Suprapubic skin (tissue), 4 donors: ENCODE results near the gene AGFG2. TPM values are rescaled to one million over a fixed set of nuclear protein-coding genes. Genes with fewer than 3 reads are reported as not detected.

ENCODE experiments used
- DNase-seq, 2 donors: peaks; one replicate each; pipeline ENCODE4 v3.0.0-alpha.2; 2019; ENCODE audit warnings: low spot score in 2 of 2
- H3K27ac ChIP-seq: fragments of 200-600 bp; sonication (generic); one replicate; pipeline ENCODE4 v1.5.1; 2019
- H3K27me3 ChIP-seq: fragments of 200-600 bp; sonication (generic); one replicate; pipeline ENCODE4 v1.5.1; 2019
- H3K36me3 ChIP-seq: fragments of 200-600 bp; sonication (generic); one replicate; pipeline ENCODE4 v1.5.1; 2019
- H3K4me1 ChIP-seq: fragments of 200-600 bp; sonication (generic); one replicate; pipeline ENCODE4 v1.5.1; 2019
- H3K4me3 ChIP-seq: fragments of 200-600 bp; sonication (generic); one replicate; pipeline ENCODE4 v1.5.1; 2019; ENCODE audit warnings: mild to moderate bottlenecking
- H3K9me3 ChIP-seq: fragments of 200-600 bp; sonication (generic); one replicate; pipeline ENCODE4 v1.5.1; 2019
- CTCF ChIP-seq, 2 donors: fragments of 200-600 bp in 1 of 2; fragments of 450-650 bp in 1 of 2; sonication (generic) in 1 of 2; IDR thresholded peaks; one replicate each; pipeline ENCODE4 v1.5.1; 2016 to 2019; ENCODE audit warnings: antibody characterized with exemption in 2 of 2, mild to moderate bottlenecking in 1 of 2, moderate library complexity in 1 of 2
- EP300 ChIP-seq: sonication (generic); formaldehyde crosslinking; IDR thresholded peaks from one replicate; pipeline ENCODE4 v1.6.1; 2017; ENCODE audit warnings: antibody characterized with exemption
- POLR2A ChIP-seq, 2 donors: fragments of 450-650 bp; IDR thresholded peaks; one replicate each; pipeline ENCODE4 v1.6.1; 2017; ENCODE audit warnings: antibody characterized with exemption in 2 of 2, mild to moderate bottlenecking in 2 of 2, moderate library complexity in 2 of 2
- POLR2AphosphoS5 ChIP-seq, 3 donors: sonication (generic); formaldehyde crosslinking; IDR thresholded peaks; one replicate each; pipeline ENCODE4 v1.6.1; 2017; ENCODE audit warnings: antibody characterized with exemption in 3 of 3
- WGBS: methylation state at CpG from one replicate; pipeline ENCODE4 v1.1.5; 2018; 5-methylcytosine and 5-hydroxymethylcytosine counted together
- total RNA-seq, 4 donors: library from RNA; depleted of rRNA; stranded (reverse); fragments of >200 nt; gene quantifications; one replicate each; pipeline ENCODE4 v1.1.0, GENCODE V29; 2016

AGFG2 gene
- total RNA-seq, 4 donors from 2014 or later = 46.6 to 63.4 (median 52.9) TPM

GRCh38 chr7:100575206-100575631, 36.2 kb downstream of the AGFG2 start:
- 82% methylated on average over 14 of the region's 14 CpGs for WGBS
- TF ChIP-seq POLR2AphosphoS5 (IDR thresholded peaks at IDR 0.05) (no peak), CTCF (IDR thresholded peaks at IDR 0.05) (no peak), POLR2A (IDR thresholded peaks at IDR 0.05) (no peak), EP300 (no peak)
- H3K4me3 ChIP-seq = no peak overlapping the region
- no peaks in the 10 kb centered on the region for H3K9me3 ChIP-seq
- no peak for DNase-seq
- peaks cover 66% of the 10 kb centered on the region for H3K36me3 ChIP-seq
- no peak overlapping the region for H3K27ac ChIP-seq
- no peaks in the 10 kb centered on the region for H3K27me3 ChIP-seq
- peaks cover 3% of the 10 kb centered on the region for H3K4me1 ChIP-seq

- Histone ChIP-seq H3K36me3 (peaks cover 71% of the 10 kb centered on the region), H3K27me3 (no peaks in the 10 kb centered on the region), H3K4me3 (no peak overlapping the region), H3K27ac (no peak overlapping the region), H3K4me1 (no peaks in the 10 kb centered on the region), H3K9me3 (no peaks in the 10 kb centered on the region)
- DNase-seq = no peak
- WGBS = 88% methylated on average over 17 of the region's 17 CpGs
- TF ChIP-seq CTCF (IDR thresholded peaks at IDR 0.05) (no peak), POLR2AphosphoS5 (IDR thresholded peaks at IDR 0.05) (no peak), EP300 (no peak), POLR2A (IDR thresholded peaks at IDR 0.05) (no peak)
Observed at GRCh38 chr7:100575746-100576383, 36.9 kb downstream of the AGFG2 start.

GRCh38 chr7:100576384-100576993, 37.5 kb downstream of the AGFG2 start:
- H3K27me3 ChIP-seq = no peaks in the 10 kb centered on the region
- no peak for TF ChIP-seq CTCF (IDR thresholded peaks at IDR 0.05)
- no peak for TF ChIP-seq POLR2AphosphoS5 (IDR thresholded peaks at IDR 0.05)
- TF ChIP-seq POLR2A (IDR thresholded peaks at IDR 0.05) = no peak
- TF ChIP-seq EP300 = no peak
- peaks cover under 1% of the 10 kb centered on the region for H3K4me1 ChIP-seq
- no peak overlapping the region for H3K27ac ChIP-seq
- no peaks in the 10 kb centered on the region for H3K9me3 ChIP-seq
- 93% methylated on average over 13 of the region's 13 CpGs for WGBS
- no peak for DNase-seq
- H3K4me3 ChIP-seq = no peak overlapping the region
- H3K36me3 ChIP-seq = peaks cover 78% of the 10 kb centered on the region

GRCh38 chr7:100577103-100577502, 38.1 kb downstream of the AGFG2 start:
- DNase-seq = no peak
- WGBS = 90% methylated on average over 21 of the region's 24 CpGs
- Histone ChIP-seq H3K27me3 (no peaks in the 10 kb centered on the region), H3K4me1 (peaks cover 7% of the 10 kb centered on the region), H3K36me3 (peaks cover 84% of the 10 kb centered on the region), H3K4me3 (no peak overlapping the region), H3K27ac (no peak overlapping the region), H3K9me3 (no peaks in the 10 kb centered on the region)
- TF ChIP-seq POLR2A (IDR thresholded peaks at IDR 0.05) (no peak), EP300 (no peak), POLR2AphosphoS5 (IDR thresholded peaks at IDR 0.05) (no peak), CTCF (IDR thresholded peaks at IDR 0.05) (no peak)

- no peaks in the 10 kb centered on the region for H3K27me3 ChIP-seq
- no peaks in the 10 kb centered on the region for H3K9me3 ChIP-seq
- H3K36me3 ChIP-seq = peaks cover 87% of the 10 kb centered on the region
- H3K4me3 ChIP-seq = no peak overlapping the region
- no peak for TF ChIP-seq POLR2A (IDR thresholded peaks at IDR 0.05)
- TF ChIP-seq POLR2AphosphoS5 (IDR thresholded peaks at IDR 0.05) = no peak
- TF ChIP-seq EP300 = no peak
- TF ChIP-seq CTCF (IDR thresholded peaks at IDR 0.05) = no peak
- WGBS = 93% methylated on average over 7 of the region's 14 CpGs
- no peak overlapping the region for H3K27ac ChIP-seq
- DNase-seq = no peak
- peaks cover 11% of the 10 kb centered on the region for H3K4me1 ChIP-seq
Observed at GRCh38 chr7:100577507-100577906, 38.5 kb downstream of the AGFG2 start.
